NCI-H146 (cell line): ENCODE results near the gene TNNI2.
A peak's percentile ranks its signal among the peaks of the same experiment; 100 is the strongest.

Experiments
- DNase-seq: peaks from one replicate; lab custom pipeline; 2025; lab: John Stamatoyannopoulos, UW

TNNI2 gene

GRCh38 chr11:1834779-1835670 is 3.8 kb upstream of the TNNI2 start, which contains the start of gene SYT8:
TSS of gene SYT8 (plus strand) at chr11:1834990. CDS start at chr11:1835106, 116 bp downstream.
- no peak for DNase-seq

GRCh38 chr11:1835671-1836010 is 3.1 kb upstream of the TNNI2 start:
- DNase-seq, result no peak

DNA sequence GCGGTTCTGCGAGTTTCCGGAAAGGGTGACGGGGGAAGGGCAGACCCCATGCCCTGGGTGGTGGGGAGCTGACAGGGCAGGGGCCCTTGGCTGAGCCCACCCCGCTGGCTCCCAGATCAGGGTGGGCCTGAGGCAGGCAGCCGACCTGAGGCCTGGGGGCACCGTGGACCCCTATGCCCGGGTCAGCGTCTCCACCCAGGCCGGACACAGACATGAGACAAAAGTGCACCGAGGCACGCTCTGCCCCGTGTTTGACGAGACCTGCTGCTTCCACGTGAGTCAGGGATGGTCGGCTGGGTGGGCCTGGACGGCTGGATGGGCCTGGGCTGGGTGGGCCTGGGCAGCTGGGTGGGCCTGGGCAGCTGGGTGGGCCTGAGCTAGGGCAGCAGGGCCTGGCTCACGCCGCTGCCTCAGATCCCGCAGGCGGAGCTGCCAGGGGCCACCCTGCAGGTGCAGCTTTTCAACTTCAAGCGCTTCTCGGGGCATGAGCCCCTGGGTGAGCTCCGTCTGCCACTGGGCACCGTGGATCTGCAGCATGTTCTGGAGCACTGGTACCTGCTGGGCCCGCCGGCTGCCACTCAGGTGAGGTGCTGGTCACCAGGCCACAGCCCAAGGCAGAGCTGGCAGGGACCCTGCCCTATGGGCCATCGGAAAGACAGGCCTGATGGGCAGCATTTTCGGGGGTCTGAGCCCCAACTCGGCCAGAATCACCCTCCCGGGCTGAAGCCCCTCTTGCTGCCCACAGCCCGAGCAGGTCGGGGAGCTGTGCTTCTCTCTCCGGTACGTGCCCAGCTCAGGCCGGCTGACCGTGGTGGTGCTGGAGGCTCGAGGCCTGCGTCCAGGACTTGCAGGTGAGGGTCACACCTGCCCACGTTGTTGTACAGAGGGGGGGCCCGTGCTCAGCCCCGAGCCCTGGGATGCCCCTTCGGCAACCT is 2.5 kb upstream of the TNNI2 start:
- no peak for DNase-seq

DNA sequence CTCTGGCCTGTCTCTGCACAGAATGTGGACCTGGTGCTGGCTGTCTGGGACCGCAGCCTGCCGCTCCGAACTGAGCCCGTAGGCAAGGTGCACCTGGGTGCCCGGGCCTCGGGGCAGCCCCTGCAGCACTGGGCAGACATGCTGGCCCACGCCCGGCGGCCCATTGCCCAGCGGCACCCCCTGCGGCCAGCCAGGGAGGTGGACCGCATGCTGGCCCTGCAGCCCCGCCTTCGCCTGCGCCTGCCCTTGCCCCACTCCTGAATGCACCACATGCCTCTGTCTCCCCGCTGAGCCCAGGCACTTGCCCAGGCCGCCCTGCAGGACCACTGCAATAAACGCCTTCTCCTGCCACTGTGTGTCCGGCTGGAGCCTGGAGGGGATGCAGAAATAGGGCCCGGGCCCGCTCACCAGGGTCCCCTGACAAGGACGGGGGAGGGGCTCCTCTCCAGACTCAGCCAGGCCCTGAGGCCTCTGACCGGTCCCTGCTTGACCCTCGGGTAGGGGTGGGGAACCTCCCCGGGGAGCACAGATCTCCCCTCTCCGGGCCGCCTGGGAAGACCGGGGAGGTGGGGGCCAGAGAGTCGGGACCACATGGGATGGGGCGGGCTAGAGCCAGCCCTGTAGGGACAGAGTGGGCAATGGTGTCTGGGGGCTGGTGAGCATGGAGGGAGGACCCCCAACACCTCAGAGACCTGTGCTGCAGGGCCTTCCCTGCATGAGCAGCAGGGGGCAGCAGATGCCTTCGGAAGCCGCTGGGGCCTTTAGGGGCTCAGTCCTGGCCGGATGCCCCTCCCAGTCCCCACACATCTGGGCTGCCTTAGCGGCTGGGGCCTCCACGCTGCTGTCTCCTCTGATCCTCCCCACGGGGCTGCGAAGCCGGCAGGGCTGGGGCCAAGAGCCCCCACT is 1.4 kb upstream of the TNNI2 start:
- DNase-seq, result no peak

- no peak for DNase-seq
These were observed 730 bp upstream of the TNNI2 start for GRCh38 chr11:1838077-1838425.

DNA sequence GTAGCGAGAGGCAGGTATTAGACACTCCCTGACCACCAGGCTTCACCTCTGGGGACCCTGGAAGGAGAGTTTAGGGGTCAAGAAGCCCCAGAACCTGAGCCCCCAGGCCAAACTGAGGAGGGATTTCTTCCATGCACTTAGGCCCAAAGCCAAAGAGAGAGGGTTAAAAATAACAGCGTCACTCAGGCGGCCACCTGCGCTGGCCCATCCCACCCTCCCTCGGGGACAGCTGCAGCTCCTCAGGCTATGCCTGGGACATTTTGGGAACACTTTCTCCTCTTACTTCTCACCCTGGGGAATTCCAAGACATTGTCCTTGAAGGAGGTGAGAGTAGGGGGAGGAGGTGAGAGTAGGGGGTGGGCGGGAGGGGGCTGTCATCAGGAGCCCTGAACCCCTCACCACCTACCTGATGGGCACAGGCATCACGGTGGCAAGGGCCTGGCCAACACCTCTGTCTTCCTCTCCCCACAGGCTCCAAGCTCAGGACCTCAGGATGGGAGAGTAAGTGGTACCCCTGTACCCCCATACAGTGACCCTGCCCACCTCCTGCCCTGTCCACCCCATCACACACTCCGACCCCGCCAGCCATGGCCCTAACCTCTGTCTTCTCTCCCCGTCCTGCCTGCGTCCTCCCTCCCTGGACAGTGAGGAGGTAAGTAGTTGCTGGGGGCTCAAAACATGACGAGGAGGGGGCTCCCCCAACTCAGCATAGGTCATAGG is 583 bp downstream of the TNNI2 start:
- no peak for DNase-seq

DNA sequence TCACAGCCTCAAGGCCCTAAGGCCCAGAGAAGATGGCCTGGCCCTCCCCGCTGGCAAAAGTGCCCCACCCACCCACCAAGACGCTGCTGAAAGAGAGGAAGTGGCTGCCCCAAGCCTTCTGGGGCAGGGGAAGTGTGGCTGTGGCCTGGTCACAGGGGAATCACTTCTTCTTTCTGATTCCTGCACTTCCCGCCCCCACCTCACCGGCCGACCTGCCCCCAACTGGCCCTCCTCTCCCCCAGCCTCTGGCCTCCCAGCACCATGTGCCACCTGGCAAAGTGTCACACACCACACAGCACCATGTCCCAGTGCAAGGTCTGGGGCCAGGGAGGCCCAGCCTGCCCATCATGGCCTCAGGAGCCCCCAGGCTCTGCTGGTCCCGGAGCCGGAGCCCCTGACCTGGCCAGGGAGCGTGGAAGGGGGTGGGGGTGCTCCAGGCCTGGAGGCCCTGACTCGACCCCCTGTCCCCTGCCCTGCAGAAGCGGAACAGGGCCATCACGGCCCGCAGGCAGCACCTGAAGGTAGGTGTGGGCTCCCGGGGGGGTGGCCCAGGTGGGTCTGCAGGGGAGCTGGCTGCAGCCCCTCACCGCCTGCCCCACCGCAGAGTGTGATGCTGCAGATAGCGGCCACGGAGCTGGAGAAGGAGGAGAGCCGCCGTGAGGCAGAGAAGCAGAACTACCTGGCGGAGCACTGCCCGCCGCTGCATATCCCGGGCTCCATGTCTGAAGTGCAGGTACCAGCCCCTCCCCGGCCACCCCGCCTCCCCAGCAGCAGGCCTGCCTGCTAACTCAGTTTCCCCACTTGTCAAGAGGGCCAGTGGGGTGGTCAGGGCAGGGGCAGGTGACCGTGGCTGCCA is 1.4 kb downstream of the TNNI2 start:
- DNase-seq, result no peak

- no peak for DNase-seq
These were observed 2.1 kb downstream of the TNNI2 start for GRCh38 chr11:1840780-1841480.

- no peak for DNase-seq
These were observed 2.8 kb downstream of the TNNI2 start for GRCh38 chr11:1841511-1842148.

DNA sequence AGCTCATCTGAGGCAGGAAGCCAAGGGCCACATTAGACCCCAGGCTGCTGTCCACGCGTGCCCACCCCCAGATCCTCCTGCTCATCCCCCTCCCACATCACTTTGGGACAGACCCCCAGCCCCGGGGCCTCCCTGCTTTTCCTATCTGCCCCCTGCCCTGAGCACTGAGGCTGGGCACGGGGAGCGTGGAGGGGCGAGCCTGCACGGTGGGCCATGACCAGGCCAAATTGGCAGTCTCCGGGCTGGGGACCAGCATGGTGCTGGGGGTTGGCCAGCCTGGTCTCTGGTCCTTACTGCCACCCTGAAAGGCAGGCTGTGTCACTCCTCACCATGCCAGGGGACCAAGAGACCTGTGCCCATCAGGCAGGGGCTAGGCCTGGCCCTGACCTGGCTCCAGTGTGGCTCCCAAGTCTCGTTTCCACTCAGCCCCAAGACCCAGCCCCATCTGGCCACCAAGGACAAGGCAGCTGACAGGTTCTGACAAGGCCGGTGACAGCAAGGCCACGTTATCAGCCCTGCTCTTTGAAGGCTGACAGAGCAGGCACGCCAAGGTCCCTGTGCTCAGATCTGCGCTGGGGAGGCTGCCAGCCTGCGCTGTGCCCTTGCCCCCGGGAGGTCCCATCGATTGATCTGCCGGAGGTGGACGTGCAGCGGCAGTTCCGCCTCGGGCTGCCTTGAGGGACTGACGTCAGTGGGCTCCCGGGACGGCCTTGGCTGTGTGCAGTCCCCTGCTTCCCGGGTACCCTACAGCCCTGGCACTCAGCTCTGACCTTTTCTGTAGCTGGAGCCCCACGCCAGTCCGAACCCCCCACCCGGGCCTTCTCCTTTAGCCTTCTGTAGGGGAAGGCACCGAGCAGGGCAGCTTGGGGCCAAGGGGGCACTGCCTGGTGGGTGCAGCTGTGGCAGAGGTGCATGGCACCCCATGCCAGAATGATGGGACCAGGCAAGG is 3.6 kb downstream of the TNNI2 start:
- peak; percentile 37 for DNase-seq

- DNase-seq, result no peak
These were observed 4.3 kb downstream of the TNNI2 start for GRCh38 chr11:1843098-1843473.

- DNase-seq, result no peak
These were observed 5.0 kb downstream of the TNNI2 start for GRCh38 chr11:1843796-1844195.

- no peak for DNase-seq
These were observed 5.7 kb downstream of the TNNI2 start for GRCh38 chr11:1844221-1845094.

- DNase-seq, result no peak
These were observed 6.3 kb downstream of the TNNI2 start for GRCh38 chr11:1845095-1845429.

DNA sequence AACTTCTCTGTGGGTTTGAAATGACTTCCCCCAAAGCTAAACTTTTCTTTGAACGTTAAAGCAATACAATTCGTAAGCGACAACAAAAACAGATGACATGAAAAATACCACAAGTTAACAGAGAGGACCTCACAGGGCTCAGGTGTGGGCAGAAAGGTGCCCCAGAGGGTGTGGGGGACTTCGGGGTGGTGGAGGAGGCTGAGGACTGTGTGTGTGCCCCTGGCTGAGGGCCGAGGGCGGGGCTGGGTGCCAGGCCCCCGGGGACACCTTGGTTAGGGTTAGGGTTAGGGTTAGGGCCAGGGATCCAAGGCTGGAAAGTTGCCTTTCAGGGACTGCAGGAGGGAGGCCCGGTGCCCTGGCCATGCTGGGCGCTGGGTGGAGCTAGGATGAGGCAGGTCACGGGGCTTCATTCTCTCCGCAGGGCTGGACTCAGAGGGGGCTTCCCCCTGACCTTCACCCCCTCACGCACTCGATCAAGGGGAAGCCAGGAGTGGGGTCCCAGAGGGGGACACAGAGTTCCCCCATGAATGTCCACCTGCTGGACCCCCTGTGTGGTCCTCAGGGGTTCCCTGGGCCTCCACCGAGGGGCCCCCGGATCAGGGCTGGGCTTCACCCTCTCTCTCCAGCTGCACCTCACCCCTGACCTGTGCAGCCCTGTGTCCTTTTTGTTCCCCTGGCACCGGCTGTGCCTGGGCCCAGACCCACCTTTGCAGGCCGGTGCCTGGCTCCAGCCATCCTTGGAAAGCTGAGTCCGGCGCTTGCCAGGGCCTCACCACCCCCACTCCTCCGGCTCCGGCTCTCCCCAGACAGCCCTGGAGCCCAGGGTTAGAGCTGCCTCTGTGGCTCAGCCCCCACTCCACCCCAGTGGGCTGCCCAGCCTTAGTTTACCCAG is 7.0 kb downstream of the TNNI2 start:
- no peak for DNase-seq

- DNase-seq, result no peak
These were observed 7.7 kb downstream of the TNNI2 start for GRCh38 chr11:1846453-1846932.
